Measurements from ENCODE around the gene FHOD3.

The FHOD3 gene

GRCh38 chr18:36465970-36466369, 168.5 kb downstream of the FHOD3 start:
- DNase-seq (ENCODE audit: insufficient read length, low spot score), result no peak
- FAIRE-seq, result no peak
- no peak for TF ChIP-seq CTCF (IDR thresholded peaks at IDR 0.05; ENCODE audit: insufficient read depth, missing control alignments)

- DNase-seq (ENCODE audit: insufficient read length, low spot score), result no peak
- no peak for TF ChIP-seq CTCF (IDR thresholded peaks at IDR 0.05; ENCODE audit: insufficient read depth, missing control alignments)
- no peak for FAIRE-seq
These were observed 170.1 kb downstream of the FHOD3 start for GRCh38 chr18:36467614-36468013.

- no peak for TF ChIP-seq CTCF (IDR thresholded peaks at IDR 0.05; ENCODE audit: insufficient read depth, missing control alignments)
- DNase-seq (ENCODE audit: insufficient read length, low spot score), result no peak
- FAIRE-seq, result no peak
These were observed 170.6 kb downstream of the FHOD3 start for GRCh38 chr18:36468161-36468560.

GRCh38 chr18:36469461-36469860, 171.9 kb downstream of the FHOD3 start:
- no peak for DNase-seq (ENCODE audit: insufficient read length, low spot score)
- FAIRE-seq, result no peak
- no peak for TF ChIP-seq CTCF (IDR thresholded peaks at IDR 0.05; ENCODE audit: insufficient read depth, missing control alignments)

GRCh38 chr18:36470896-36471295, 173.4 kb downstream of the FHOD3 start:
- TF ChIP-seq CTCF (IDR thresholded peaks at IDR 0.05; ENCODE audit: insufficient read depth, missing control alignments), result no peak
- DNase-seq (ENCODE audit: insufficient read length, low spot score), result no peak
- no peak for FAIRE-seq

- no peak for TF ChIP-seq CTCF (IDR thresholded peaks at IDR 0.05; ENCODE audit: insufficient read depth, missing control alignments)
- no peak for DNase-seq (ENCODE audit: insufficient read length, low spot score)
- no peak for FAIRE-seq
These were observed 173.9 kb downstream of the FHOD3 start for GRCh38 chr18:36471393-36471792.

- FAIRE-seq, result no peak
These were observed 178.9 kb downstream of the FHOD3 start for GRCh38 chr18:36476433-36476832.

More at GRCh38 chr18:36476433-36476832, 178.9 kb downstream of the FHOD3 start:
- DNase-seq (ENCODE audit: insufficient read length, low spot score), result no peak
- TF ChIP-seq CTCF (IDR thresholded peaks at IDR 0.05; ENCODE audit: insufficient read depth, missing control alignments), result no peak
